ENCODE results near the gene CNTNAP2. TPM values are rescaled to one million over a fixed set of nuclear protein-coding genes. Genes with fewer than 3 reads are reported as not detected.

CNTNAP2 gene
- total and polyA plus RNA-seq, 2 of the 4 experiments (the other 2 are of a cell fraction) = not detected

DNA sequence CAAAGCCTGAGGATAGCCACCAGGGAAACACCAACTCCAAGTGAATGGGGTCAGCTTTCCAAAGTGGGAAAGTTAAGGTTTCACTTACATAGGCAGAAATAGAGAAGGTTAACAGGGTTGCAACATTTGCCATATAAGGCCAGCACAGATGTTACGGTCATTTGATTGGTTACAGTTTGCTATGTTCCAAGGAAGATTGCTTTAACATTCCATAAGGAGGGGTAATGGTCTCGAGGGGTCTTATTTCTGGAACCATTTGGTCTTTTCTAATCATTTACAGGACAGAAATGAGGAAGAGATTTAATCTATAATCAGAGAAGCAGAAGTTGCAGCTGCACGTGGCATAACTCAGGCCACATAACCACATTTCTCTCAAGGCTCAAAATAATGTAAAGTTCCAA lies 1794.6 kb downstream of the CNTNAP2 start:
- Histone ChIP-seq H4K5ac (ENCODE audit: low read depth, low read length) (no peak overlapping the region), H4K91ac (ENCODE audit: insufficient read depth, low read depth, low read length) (no peak overlapping the region), H3K36me3 (ENCODE audit: control insufficient read depth, insufficient read depth, low read length) (no peaks in the 10 kb centered on the region), H2BK120ac (ENCODE audit: low read depth, low read length) (no peak overlapping the region), H3K27ac (ENCODE audit: insufficient read depth, low read length) (no peak overlapping the region), H3K56ac (ENCODE audit: extremely low read depth, insufficient read depth, low read length) (no peak overlapping the region), H3K4ac (ENCODE audit: low read depth, low read length) (no peak overlapping the region), H3K9ac (ENCODE audit: low read depth, low read length) (no peak overlapping the region), H3K9me1 (ENCODE audit: insufficient read depth, low read length) (no peaks in the 10 kb centered on the region), H2BK15ac (ENCODE audit: low read depth, low read length) (no peak overlapping the region), H3K23ac (ENCODE audit: low read depth, low read length) (no peak overlapping the region), H4K8ac (ENCODE audit: low read depth in 2 of 2, low read length in 2 of 2) (no peak overlapping the region), H3K18ac (ENCODE audit: low read depth, low read length) (no peak overlapping the region), H2AK5ac (ENCODE audit: low read depth, low read length) (no peak overlapping the region), H2BK20ac (ENCODE audit: low read depth, low read length) (no peak overlapping the region), H3K14ac (replicated peaks; ENCODE audit: low read depth, low read length) (no peak overlapping the region), H3K9me3 (ENCODE audit: control insufficient read depth, insufficient read depth, low read length) (peaks cover 14% of the 10 kb centered on the region), H3K4me1 (ENCODE audit: control insufficient read depth, insufficient read depth, low read length) (no peaks in the 10 kb centered on the region), H2BK5ac (ENCODE audit: low read depth, low read length, poor library complexity, severe bottlenecking) (no peak overlapping the region), H2AFZ (replicated peaks; ENCODE audit: low read length, poor library complexity) (no peak overlapping the region), H4K20me1 (ENCODE audit: insufficient read depth, low read length) (no peaks in the 10 kb centered on the region), H3K27me3 (ENCODE audit: control insufficient read depth, insufficient read depth, low read length) (no peaks in the 10 kb centered on the region), H3K4me2 (ENCODE audit: low read depth, low read length) (no peak overlapping the region), H2AK9ac (replicated peaks; ENCODE audit: low read depth, low read length, poor library complexity) (no peak overlapping the region), H3K79me1 (ENCODE audit: low read depth in 1 of 2, low read length in 2 of 2) (no peaks in the 10 kb centered on the region), H3K4me3 (ENCODE audit: insufficient read depth, low read depth, low read length) (no peak overlapping the region)
- ATAC-seq (ENCODE audit: low read depth) = no peak
- ChIA-PET CTCF (no interaction called here), POLR2A (ENCODE audit: unreplicated experiment) (no interaction called here)
- in situ Hi-C loops (cut with MboI; ENCODE audit: low sequenced_read_pairs) = no loop called here
- no peak for TF ChIP-seq MAZ (IDR thresholded peaks at IDR 0.05; ENCODE audit: borderline replicate concordance, low read depth, low read length)
- no peak for TF ChIP-seq BHLHE40 (IDR thresholded peaks at IDR 0.05; ENCODE audit: low read depth, low read length)
- no peak for TF ChIP-seq CEBPB (IDR thresholded peaks at IDR 0.05; ENCODE audit: low read depth, low read length)
- TF ChIP-seq, protein P1, sequence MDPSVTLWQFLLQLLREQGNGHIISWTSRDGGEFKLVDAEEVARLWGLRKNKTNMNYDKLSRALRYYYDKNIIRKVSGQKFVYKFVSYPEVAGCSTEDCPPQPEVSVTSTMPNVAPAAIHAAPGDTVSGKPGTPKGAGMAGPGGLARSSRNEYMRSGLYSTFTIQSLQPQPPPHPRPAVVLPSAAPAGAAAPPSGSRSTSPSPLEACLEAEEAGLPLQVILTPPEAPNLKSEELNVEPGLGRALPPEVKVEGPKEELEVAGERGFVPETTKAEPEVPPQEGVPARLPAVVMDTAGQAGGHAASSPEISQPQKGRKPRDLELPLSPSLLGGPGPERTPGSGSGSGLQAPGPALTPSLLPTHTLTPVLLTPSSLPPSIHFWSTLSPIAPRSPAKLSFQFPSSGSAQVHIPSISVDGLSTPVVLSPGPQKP (IDR thresholded peaks at IDR 0.05; ENCODE audit: borderline replicate concordance, low read depth, low read length) = no peak
- no peak for TF ChIP-seq NFE2L2 (IDR thresholded peaks at IDR 0.05; ENCODE audit: low read depth, low read length)
- no peak for TF ChIP-seq MAFK (IDR thresholded peaks at IDR 0.05; ENCODE audit: low read depth, low read length)
- TF ChIP-seq, protein P2, sequence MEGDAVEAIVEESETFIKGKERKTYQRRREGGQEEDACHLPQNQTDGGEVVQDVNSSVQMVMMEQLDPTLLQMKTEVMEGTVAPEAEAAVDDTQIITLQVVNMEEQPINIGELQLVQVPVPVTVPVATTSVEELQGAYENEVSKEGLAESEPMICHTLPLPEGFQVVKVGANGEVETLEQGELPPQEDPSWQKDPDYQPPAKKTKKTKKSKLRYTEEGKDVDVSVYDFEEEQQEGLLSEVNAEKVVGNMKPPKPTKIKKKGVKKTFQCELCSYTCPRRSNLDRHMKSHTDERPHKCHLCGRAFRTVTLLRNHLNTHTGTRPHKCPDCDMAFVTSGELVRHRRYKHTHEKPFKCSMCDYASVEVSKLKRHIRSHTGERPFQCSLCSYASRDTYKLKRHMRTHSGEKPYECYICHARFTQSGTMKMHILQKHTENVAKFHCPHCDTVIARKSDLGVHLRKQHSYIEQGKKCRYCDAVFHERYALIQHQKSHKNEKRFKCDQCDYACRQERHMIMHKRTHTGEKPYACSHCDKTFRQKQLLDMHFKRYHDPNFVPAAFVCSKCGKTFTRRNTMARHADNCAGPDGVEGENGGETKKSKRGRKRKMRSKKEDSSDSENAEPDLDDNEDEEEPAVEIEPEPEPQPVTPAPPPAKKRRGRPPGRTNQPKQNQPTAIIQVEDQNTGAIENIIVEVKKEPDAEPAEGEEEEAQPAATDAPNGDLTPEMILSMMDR (conservative IDR thresholded peaks at IDR 0.05; ENCODE audit: low read depth, low read length) = no peak
- WGBS, 2 experiments (ENCODE audit: extremely low coverage in 2 of 2, insufficient read length in 1 of 2) = no CpG with 5 or more reads among the region's 3 CpGs
- intact Hi-C loops (cut with micrococcal nuclease) = no loop called here
- no peak for DNase-seq
- dilution Hi-C loops (cut with HindIII; ENCODE audit: low sequenced_read_pairs, unreplicated experiment) = no loop called here
- BruUV-seq (replicated peaks) = no TSS peak
